Ovary (tissue), 3 donors: ENCODE data around the gene CCDC63.

Experiments used
- EP300 ChIP-seq: sonication (generic); formaldehyde crosslinking; IDR thresholded peaks from one replicate; pipeline ENCODE4 v1.6.1; 2017; ENCODE audit warnings: antibody characterized with exemption
- POLR2A ChIP-seq: fragments of 450-650 bp; IDR thresholded peaks from one replicate; pipeline ENCODE4 v1.6.1; 2017; ENCODE audit warnings: antibody characterized with exemption, mild to moderate bottlenecking, moderate library complexity
- TF ChIP-seq, protein P1 (sequence below), 3 donors: fragments of 450-650 bp in 2 of 3; fragments of 200-600 bp in 1 of 3; IDR thresholded peaks; one replicate each; pipeline versions ENCODE4 v1.5.1 to v1.8.0; 2016 to 2022; ENCODE audit warnings: antibody characterized with exemption in 3 of 3, mild to moderate bottlenecking in 1 of 3
- donor health status: DM: no; HTN: no; CAD: no.

GRCh38 chr12:110848314-110848923, 1.6 kb downstream of the CCDC63 start:
- TF ChIP-seq, protein P1, sequence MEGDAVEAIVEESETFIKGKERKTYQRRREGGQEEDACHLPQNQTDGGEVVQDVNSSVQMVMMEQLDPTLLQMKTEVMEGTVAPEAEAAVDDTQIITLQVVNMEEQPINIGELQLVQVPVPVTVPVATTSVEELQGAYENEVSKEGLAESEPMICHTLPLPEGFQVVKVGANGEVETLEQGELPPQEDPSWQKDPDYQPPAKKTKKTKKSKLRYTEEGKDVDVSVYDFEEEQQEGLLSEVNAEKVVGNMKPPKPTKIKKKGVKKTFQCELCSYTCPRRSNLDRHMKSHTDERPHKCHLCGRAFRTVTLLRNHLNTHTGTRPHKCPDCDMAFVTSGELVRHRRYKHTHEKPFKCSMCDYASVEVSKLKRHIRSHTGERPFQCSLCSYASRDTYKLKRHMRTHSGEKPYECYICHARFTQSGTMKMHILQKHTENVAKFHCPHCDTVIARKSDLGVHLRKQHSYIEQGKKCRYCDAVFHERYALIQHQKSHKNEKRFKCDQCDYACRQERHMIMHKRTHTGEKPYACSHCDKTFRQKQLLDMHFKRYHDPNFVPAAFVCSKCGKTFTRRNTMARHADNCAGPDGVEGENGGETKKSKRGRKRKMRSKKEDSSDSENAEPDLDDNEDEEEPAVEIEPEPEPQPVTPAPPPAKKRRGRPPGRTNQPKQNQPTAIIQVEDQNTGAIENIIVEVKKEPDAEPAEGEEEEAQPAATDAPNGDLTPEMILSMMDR (IDR thresholded peaks at IDR 0.05), result no peak
- TF ChIP-seq EP300, result no peak
- TF ChIP-seq POLR2A, result no peak
